ENCODE data around the gene CFAP161. TPM values are rescaled to one million over a fixed set of nuclear protein-coding genes. Genes with fewer than 3 reads are reported as not detected.

CFAP161 gene
- 121 and 131 TPM in 2 replicates for total RNA-seq (2011; cell fraction: chromatin; rRNA removed; ENCODE audit: low replicate concordance)
- 46.2 and 49.2 TPM in 2 replicates for total RNA-seq (2011; cell fraction: nucleolus; rRNA removed)
- total RNA-seq (2011; cell fraction: nucleoplasm; rRNA removed), result 56.2 and 86.6 TPM in 2 replicates
- 32.1 and 52.2 TPM in 2 replicates for total RNA-seq (2014; rRNA removed)
- 51.7 and 69.6 TPM in 2 replicates for total RNA-seq (2014; rRNA removed; fragmentation: Illumina TruSeq; extraction: Trizol)
- total RNA-seq (2015; rRNA removed; fragmentation: Illumina TruSeq; extraction: Trizol), result 25.8 and 26.5 TPM in 2 replicates
- total RNA-seq (2021), result 36.3 and 36.5 TPM in 2 replicates
- 11.4 and 75.6 TPM in 2 replicates for polyA plus RNA-seq (2011; rRNA removed)
- polyA plus RNA-seq (2011; cell fraction: cytosol; rRNA removed), result 5.0 and 28.2 TPM in 2 replicates
- polyA plus RNA-seq (2011; cell fraction: nucleus; rRNA removed), result 13.9 and 76.2 TPM in 2 replicates
- polyA plus RNA-seq (2012), result 22.9 and 27.3 TPM in 2 replicates
- polyA plus RNA-seq (2014; fragmentation: Illumina TruSeq; extraction: Trizol), result 76.3 and 78.7 TPM in 2 replicates
- polyA plus RNA-seq (2014; fragmentation: Nextera tagmentation; extraction: Ambion mirVana), result 10 to 100 TPM; 78.3 to 83.3 TPM
- polyA plus RNA-seq (2014; rRNA removed), result 62.1 and 79.4 TPM in 2 replicates
- polyA minus RNA-seq (2011; rRNA and poly(A)+ RNA removed), result 10.7 and 54.7 TPM in 2 replicates
- 5.2 and 32.8 TPM in 2 replicates for polyA minus RNA-seq (2011; cell fraction: cytosol; rRNA and poly(A)+ RNA removed)
- polyA minus RNA-seq (2011; cell fraction: nucleus; rRNA and poly(A)+ RNA removed), result 12.0 and 40.0 TPM in 2 replicates
- Bru-seq, nascent RNA, result percentile 84 among the genes with signal in this experiment
- BruChase-seq, experiment 1, labeled RNA remaining after a 2-hour chase, result percentile 70 among the genes with signal in this experiment
- percentile 65 among the genes with signal in this experiment for BruChase-seq, experiment 2, labeled RNA remaining after a 6-hour chase
- long read RNA-seq, experiment 1, partial matches to known transcripts, result 4 of 36 reads
- long read RNA-seq, experiment 1, other reads (novel, unspliced or antisense), result 32 of 36 reads
- long read RNA-seq, experiment 2, partial matches to known transcripts, result 5 of 13 reads
- long read RNA-seq, experiment 2, other reads (novel, unspliced or antisense), result 8 of 13 reads
- long read RNA-seq, experiment 3, partial matches to known transcripts, result 1 of 19 reads
- long read RNA-seq, experiment 3, other reads (novel, unspliced or antisense), result 18 of 19 reads

DNA sequence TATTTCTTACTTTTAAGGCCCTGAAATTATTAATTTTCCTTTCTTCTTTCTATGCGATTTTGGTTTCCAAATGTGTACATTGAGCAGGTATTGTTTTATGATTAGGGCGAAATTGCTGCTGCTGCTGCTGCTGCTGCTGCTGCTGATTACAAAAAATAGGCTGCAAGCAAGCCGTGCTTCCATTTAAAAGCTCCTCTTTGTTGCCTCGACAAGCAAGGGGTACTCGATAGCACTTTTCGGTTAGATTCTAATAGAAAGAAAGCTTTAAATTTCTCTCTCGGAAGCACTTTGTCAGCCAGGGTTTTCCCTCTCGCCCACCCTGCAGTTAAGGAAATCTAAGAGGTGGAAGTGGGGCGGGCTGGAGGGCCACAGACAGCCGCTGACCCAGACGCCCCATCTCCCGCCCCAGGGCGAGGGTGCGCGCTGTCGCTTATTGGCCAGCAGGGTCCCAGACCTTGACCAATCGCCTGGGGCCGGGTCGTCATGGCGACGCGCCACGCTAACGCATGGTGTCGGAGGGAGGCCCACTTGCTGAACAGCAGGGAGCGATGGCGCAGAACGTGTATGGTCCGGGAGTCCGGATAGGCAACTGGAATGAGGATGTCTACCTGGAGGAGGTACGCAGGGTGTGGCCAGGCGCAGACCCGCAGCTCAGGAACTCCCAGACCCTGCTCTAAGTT lies at the start of gene CFAP161:
Gene CFAP161 (plus strand): TSS at position 489 of the 680 bp plus-strand sequence. CDS start 60 bp downstream, at position 549.
- Histone ChIP-seq H3K4me3 (no peak within 1 kb of the TSS), H3K79me2 (ENCODE audit: control insufficient read depth, insufficient read depth, low read length) (no peaks in the 10 kb centered on the region), H2AFZ (ENCODE audit: low read depth, low read length) (no peak within 1 kb of the TSS), H3K9me1 (ENCODE audit: control insufficient read depth, insufficient read depth, low read length) (no peaks in the 10 kb centered on the region), H3K27me3 (ENCODE audit: control insufficient read depth in 2 of 2, insufficient read depth in 2 of 2, low read length in 2 of 2) (no peaks in the 10 kb centered on the region), H3K4me2 (ENCODE audit: insufficient read depth, low read length) (no peak within 1 kb of the TSS), H3K9me3 (replicated peaks; ENCODE audit: control insufficient read depth, insufficient read depth, low read depth, low read length) (no peaks in the 10 kb centered on the region), H3K36me3 (ENCODE audit: control insufficient read depth, insufficient read depth, low read length) (peaks cover 38% of the 10 kb centered on the region; the same call in 1 of the 3 replicates), H3K4me1 (replicated peaks in 1 of 2; ENCODE audit: control insufficient read depth in 2 of 2, insufficient read depth in 2 of 2, low read length in 2 of 2) (no peaks in the 10 kb centered on the region), H3K27ac (ENCODE audit: extremely low read depth, low read depth, low read length) (no peak within 1 kb of the TSS), H4K20me1 (replicated peaks; ENCODE audit: control insufficient read depth, insufficient read depth, low read length) (no peaks in the 10 kb centered on the region), H3K9ac (ENCODE audit: insufficient read depth in 1 of 2, low read depth in 2 of 2, low read length in 2 of 2) (0 out of 4 replicates have a peak within 1 kb of the TSS, but pooled peaks of 1 of the 2 experiments have one; percentile 10)
- in situ Hi-C loops (cut with MboI), result no loop called here
- POLR2A ChIA-PET, result no interaction called here
- TF ChIP-seq ZFP1 (CRISPR knock-in tag; IDR thresholded peaks at IDR 0.05) (no peak), KHSRP (IDR thresholded peaks at IDR 0.05) (no peak), ATF7 (IDR thresholded peaks at IDR 0.05) (no peak), TFAP4 (CRISPR knock-in tag; IDR thresholded peaks at IDR 0.05; ENCODE audit: borderline replicate concordance) (no peak), POLR2G (IDR thresholded peaks at IDR 0.05; ENCODE audit: low read depth, low read length) (peak; percentile 77), POLR3A (IDR thresholded peaks at IDR 0.05; ENCODE audit: borderline replicate concordance, extremely low read depth, insufficient read depth, insufficient read length) (no peak), OTX1 (CRISPR knock-in tag; IDR thresholded peaks at IDR 0.05) (no peak), RBM22 (IDR thresholded peaks at IDR 0.05; ENCODE audit: low read depth, low read length, poor library complexity, severe bottlenecking) (peak; percentile 73), RFX1 (IDR thresholded peaks at IDR 0.05) (peak; percentile 73)
- no TSS peak for BruUV-seq (replicated peaks)
- 87% methylated on average over 30 of the region's 33 CpGs for WGBS (ENCODE audit: insufficient coverage, low coverage, missing lambda C conversion rate)
- FAIRE-seq, result no peak
- ATAC-seq, result no peak; the same call in 2 of the 3 replicates
- CTCF ChIA-PET (ENCODE audit: low intra/inter-chr PET ratio), result no interaction called here
- intact Hi-C loops (cut with micrococcal nuclease), result no loop called here
- peak in 2 of 4 experiments; percentile 33 for DNase-seq (ENCODE audit: extremely low read depth in 1 of 4, low spot score in 3 of 4)
